Activated T-cell treated with anti-CD3 and anti-CD28 coated beads for 48 hours (primary cell): ENCODE data around the gene HNF1B.
"Not testable (repeated sequence)": the region's sequence is repeated elsewhere in the genome, so short reads cannot be mapped to it uniquely, and the experiment has no call there.

ENCODE experiments used
- DNase-seq: peaks from one replicate; pipeline ENCODE4 v3.0.0-alpha.2; 2020; ENCODE audit warnings: low read depth

Gene HNF1B

GRCh38 chr17:37702598-37702997 is 42.3 kb downstream of the HNF1B start:
- DNase-seq = no peak

- DNase-seq = peak; percentile 39
Measured at GRCh38 chr17:37701496-37701898, 43.4 kb downstream of the HNF1B start.

DNA sequence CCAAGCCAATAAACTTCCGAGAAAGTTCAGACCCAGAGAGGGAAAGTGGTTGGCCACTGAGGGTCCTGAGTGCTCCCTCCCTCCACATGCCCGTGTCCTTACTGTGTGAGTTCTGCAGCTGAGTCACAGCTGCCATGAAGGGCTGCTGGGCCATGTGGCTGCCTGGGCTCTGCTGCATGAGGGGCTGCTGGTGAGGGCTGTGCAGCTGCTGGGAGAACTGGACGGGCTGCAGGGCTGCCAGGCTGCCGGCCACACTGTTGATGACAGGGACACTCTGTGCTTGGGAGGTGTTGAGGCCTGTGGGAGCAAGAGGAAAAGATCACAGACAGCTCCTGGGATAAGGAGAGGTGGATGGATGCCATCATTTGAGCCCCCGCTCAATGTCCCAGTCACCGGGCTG is 44.0 kb downstream of the HNF1B start:
- no peak for DNase-seq

- DNase-seq = no peak
Measured at GRCh38 chr17:37699285-37699973, 45.4 kb downstream of the HNF1B start.

DNA sequence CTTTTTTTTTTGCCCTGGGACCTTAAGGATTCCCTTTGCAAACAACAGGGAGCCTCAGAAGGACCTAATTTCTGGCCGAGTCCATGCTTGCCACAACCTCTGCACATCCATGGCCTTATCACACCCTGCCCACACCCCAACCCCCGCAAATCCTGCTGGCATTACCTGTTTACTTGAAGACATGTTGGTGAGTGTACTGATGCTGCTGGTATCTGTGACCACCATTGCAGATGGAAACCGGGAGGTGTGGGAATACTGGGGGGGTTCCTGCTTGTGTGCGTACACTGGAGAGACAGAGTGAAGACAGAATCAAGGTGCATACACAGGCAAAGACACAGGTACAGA is 46.0 kb downstream of the HNF1B start:
- no peak for DNase-seq

- peak; percentile 3 for DNase-seq
Measured at GRCh38 chr17:37698132-37698910, 46.5 kb downstream of the HNF1B start.

DNA sequence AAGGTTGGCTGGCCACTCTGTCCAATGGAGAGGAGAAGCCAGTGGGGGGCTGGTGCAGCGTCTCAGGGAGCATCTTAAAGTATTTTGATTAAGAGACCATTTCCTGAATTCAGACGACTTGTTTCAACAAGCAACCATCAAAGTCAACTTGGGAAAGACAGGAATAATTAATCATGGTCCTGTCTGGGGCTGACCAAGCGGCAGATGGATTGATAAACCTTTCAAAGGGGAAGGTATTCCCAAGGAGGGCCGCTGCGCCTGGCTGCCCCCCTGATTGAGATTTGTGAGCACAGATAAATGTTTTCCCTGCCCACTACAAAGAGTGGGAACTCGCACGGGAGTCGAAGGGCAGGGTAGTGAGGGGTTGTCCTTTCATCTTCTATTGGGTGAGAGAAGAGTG is 47.5 kb downstream of the HNF1B start:
- DNase-seq = no peak

- DNase-seq = no peak
Measured at GRCh38 chr17:37696366-37696765, 48.5 kb downstream of the HNF1B start.

DNA sequence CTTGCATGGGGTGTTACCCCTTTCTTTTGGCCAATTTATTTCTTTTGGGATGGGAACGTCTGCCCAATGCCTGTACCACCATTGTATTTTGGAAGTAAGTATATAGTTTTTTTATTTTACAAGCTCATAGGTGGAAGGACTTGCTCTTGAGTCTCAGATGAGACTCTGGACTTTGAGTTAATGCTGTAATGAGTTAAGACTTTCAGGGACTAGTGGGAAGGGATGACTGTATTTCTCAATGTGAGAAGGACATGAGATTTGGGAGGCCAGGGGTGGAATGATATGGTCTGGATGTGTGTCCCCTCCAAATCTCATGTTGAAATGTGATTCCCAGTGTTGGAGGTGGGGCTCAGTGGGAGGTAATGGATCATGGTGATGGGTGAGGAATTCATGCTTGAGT is 49.1 kb downstream of the HNF1B start:
- no peak for DNase-seq

GRCh38 chr17:37694734-37695133 is 50.1 kb downstream of the HNF1B start:
- DNase-seq = no peak

DNA sequence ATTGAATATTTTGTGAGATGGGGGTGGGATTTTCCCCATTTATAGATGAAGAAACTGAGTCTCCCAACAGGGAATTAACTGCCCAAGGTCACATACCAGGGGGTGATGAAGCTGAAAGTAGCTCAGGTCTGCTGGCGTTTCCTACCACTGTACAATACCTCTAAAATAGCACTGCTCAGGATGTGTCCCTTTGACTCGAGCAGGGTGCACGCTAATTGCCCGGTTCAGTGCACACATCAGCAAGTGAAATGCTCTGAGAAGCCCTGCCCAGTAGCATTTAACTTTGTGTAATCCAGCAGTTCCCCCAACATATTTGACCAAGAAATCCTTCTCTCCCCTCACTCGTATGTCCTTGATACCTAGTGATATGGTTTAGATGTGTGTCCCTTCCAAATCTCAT is 51.5 kb downstream of the HNF1B start:
- DNase-seq = no peak

DNA sequence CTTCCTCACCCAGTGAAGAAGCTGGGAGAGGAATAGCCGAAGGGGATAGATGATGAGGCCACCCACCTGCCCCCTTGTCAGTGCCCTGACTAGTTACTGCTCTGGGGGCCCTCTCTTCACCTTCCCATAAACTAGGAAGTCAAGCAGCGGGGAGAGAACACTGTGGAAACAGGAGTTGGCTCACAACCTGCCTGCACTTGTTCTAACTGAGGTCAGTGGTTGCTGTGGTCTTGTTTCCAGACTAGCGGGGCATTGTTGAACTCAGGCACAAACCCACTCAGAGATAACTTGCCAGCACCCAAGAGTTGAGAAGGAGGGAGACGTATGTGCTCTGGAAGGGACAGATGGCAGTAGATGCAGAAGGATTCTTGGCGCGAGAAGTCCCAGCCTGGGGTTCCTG is 53.1 kb downstream of the HNF1B start:
- DNase-seq = no peak

DNA sequence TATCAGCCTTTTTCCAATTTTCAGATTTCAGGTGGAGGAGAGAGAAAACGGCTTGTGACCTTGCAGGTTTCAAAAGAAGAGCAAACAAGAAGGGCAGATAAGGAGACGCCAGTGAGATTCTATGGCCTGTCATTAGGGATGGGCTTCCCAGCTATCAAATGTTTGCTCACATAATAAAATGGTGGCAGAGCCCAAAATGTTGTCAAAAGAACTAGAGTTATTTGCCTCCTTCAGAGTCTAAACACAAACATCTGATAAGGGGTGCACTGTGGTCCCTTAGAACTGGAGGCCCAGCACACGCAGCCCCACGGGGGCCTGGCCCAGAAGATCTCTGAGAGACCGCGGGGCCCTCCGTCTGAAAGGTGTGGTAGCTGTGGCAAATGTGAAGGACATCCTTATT is 55.5 kb downstream of the HNF1B start:
- no peak for DNase-seq

DNA sequence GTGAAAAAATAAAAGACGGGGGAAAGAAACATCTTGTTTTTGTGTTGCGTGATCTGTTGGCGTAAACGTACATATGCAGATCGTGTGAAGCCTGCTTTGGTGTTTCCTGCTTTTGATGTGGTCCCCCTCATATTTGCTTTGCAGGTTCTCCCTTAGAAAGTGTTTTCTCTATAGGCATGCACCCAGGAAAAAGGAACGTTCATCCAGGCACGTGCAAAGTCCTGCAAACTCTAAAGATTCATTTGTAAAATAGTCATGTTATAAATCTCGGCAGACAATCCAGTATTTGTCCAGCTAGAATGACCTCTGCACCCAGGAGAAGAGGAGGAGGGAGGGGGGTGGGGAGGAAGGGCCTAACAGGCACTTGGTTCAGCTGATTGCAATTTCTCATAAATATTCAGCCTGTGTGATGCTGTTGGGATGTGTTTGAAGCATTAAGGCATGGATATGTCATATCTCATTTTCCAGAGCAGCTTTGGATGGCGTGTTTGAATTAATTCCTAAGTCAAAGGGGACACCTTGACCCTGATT is 61.3 kb downstream of the HNF1B start:
- no peak for DNase-seq

DNA sequence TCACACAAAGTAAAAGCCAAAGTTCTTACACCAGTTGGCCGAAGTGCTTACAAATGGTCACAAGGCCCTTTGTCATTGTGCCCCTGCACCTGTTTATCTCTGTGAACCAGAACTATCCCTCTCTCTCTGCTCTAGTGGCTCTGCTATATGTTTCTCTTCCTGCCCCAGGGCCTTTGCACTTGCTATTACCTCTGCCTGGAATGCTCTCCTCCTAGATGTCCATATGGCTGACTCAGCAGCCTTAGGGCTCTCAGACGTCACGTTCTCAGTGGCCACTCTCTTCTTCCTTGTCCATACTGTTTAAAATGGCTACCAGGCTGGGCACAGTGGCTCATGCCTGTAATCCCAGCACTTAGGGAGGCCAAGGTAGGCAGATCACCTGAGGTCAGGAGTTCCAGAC is 62.9 kb downstream of the HNF1B start:
- DNase-seq = no peak

DNA sequence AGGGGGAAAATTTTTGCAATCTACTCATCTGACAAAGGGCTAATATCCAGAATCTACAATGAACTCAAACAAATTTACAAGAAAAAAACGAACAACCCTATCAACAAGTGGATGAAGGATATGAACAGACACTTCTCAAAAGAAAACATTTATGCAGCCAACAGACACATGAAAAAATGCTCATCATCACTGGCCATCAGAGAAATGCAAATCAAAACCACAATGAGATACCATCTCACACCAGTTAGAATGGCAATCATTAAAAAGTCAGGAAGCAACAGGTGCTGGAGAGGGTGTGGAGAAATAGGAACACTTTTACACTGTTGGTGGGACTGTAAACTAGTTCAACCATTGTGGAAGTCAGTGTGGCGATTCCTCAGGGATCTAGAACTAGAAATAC is 64.9 kb downstream of the HNF1B start:
- not testable (repeated sequence) for DNase-seq

DNA sequence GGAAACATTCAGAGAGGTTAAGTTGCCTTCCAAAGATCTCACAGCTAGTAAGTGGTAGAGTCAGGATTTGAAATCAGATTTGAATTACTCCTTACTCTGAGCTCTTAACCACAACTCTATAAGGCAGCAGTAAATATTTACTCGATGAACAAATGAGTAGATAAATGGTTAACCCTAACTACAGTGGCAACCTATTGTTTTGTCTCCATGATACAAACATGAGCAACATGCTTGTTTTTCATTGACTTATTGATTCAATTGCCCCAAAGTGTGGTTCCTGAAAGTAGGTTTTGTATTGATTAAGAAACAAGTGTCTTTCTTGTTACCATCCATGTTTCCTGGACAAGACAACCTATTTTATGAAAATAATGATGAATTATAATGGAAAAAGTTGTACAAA is 66.8 kb downstream of the HNF1B start:
- DNase-seq = no peak

GRCh38 chr17:37677021-37677420 is 67.8 kb downstream of the HNF1B start:
- DNase-seq = no peak

GRCh38 chr17:37676115-37676925 is 68.5 kb downstream of the HNF1B start:
- DNase-seq = no peak

DNA sequence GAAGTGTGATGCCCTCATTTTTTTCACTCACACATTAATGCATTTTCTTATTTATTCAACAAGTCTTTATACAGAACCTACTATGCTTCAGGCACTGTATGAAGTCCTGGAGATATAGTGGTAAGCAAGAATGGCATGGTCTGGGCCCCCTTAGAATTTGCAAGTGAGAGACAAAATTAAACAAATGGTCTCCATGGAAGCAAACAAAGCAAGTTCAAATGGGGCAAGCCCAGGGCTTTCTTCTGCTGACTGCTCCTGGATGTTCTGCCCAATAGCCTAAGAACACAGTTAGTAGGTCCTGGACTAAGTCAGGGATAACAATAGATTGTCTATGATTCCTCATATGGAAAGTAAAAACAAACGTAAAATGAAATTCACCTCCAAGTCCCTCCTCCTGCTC is 70.3 kb downstream of the HNF1B start:
- DNase-seq = no peak

DNA sequence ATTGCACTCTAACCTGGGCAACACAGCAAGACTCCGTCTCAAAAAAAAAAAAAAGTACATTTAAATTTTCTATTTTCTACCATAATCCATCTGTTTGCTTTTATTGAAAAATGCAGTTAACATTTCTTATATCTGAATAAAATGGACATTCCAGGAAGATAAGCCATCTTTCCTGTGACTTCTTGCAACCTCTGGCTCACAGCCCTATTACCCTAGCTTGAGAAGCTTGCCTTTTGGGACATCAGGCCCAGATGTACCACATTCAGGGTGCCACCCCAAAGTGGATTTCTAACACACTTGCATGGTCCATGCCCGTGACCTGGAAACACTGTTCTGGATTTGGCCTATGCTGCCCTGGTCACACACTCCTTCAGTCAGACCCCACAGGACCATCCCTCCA is 71.5 kb downstream of the HNF1B start:
- DNase-seq = no peak

DNA sequence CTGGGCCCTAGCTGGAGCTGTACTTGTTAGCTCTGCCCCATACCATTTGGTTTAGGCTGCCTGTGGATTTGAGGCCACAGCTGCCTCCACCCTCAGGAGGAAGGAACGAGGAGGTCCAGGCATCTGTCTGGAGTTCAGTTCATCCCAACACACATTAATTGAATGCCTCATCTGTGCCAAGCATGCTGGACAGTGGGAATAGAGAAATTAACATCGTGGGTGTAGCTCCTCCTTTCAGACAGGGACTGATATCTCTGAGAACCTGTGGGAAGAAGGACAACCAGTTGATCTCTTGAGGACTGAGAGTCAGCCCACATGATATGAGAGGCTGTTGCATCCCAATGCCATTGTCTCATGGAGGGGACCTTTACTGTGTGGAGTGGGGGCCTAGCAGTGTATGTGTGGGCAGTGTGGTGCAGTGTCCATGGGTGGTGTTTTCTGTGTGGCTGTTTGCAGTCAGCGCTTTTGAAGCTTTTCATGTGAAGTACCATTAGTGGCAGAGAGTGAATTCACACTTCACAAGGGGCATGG is 72.2 kb downstream of the HNF1B start:
- DNase-seq = no peak
